ENCODE measurements around the gene YIF1A. TPM values are rescaled to one million over a fixed set of nuclear protein-coding genes. Genes with fewer than 3 reads are reported as not detected.

The YIF1A gene
- polyA plus RNA-seq, 3 donors = 50.0 to 81.1 (median 63.8) TPM

DNA sequence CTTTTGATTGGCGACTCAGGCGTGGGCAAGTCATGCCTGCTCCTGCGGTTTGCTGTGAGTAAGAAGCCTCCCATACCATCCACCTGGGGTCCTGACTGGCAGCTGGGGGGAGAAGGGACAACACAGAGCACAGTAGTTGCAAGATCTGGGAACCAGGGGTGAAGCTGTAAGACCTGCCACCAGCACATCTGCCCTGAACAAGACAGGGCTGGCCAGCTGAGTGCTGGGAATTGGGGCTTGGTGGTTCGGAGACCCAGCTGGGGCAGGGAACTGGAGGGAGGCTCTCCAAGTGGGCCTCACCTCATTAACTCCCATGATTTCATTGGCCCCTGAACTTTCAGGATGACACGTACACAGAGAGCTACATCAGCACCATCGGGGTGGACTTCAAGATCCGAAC lies 17.1 kb downstream of the YIF1A start:
- H3K79me2 ChIP-seq (ENCODE audit: insufficient read depth, low read length) = peaks cover 41% of the 10 kb centered on the region
- 95% methylated on average over 3 of the region's 7 CpGs for WGBS (ENCODE audit: insufficient coverage)
- H3K9ac ChIP-seq (ENCODE audit: insufficient read depth, low read length, poor library complexity, severe bottlenecking) = no peak overlapping the region
- peaks cover 49 to 60% of the 10 kb centered on the region in 2 donors for H3K36me3 ChIP-seq (replicated peaks in 1 of 2; ENCODE audit: control insufficient read depth in 1 of 2, insufficient read depth in 2 of 2, low read length in 2 of 2)
- Mint-ChIP-seq H3K36me3 (peaks cover 54 to 61% of the 10 kb centered on the region in 2 donors), H3K4me3 (no peak overlapping the region), H3K4me1 (peaks cover 32% of the 10 kb centered on the region), H3K27me3 (ENCODE audit: low read depth in 3 of 3) (peaks cover 3 to 4% (median 4%) of the 10 kb centered on the region in 3 donors), H3K9me3 (no peaks in the 10 kb centered on the region), H3K27ac (peak overlapping the region in 1 of 7 donors; percentile 84)
- no peak overlapping the region for H2AFZ ChIP-seq (ENCODE audit: insufficient read depth, low read depth, low read length, poor library complexity, severe bottlenecking)
- no peak overlapping the region for H3K27ac ChIP-seq (ENCODE audit: low read depth in 1 of 2, low read length in 2 of 2)
- H4K20me1 ChIP-seq (ENCODE audit: insufficient read depth, low read length) = peaks cover 80% of the 10 kb centered on the region
- intact Hi-C loops (cut with micrococcal nuclease) = no loop called here
- DNase-seq = no peak
- H3K27me3 ChIP-seq (ENCODE audit: control insufficient read depth in 2 of 2, insufficient read depth in 2 of 2, low read length in 2 of 2) = no peaks in the 10 kb centered on the region
- H3K4me1 ChIP-seq (ENCODE audit: control insufficient read depth in 1 of 2, insufficient read depth in 2 of 2, low read length in 2 of 2) = peaks cover 23 to 31% of the 10 kb centered on the region in 2 donors
- TF ChIP-seq, protein P1, sequence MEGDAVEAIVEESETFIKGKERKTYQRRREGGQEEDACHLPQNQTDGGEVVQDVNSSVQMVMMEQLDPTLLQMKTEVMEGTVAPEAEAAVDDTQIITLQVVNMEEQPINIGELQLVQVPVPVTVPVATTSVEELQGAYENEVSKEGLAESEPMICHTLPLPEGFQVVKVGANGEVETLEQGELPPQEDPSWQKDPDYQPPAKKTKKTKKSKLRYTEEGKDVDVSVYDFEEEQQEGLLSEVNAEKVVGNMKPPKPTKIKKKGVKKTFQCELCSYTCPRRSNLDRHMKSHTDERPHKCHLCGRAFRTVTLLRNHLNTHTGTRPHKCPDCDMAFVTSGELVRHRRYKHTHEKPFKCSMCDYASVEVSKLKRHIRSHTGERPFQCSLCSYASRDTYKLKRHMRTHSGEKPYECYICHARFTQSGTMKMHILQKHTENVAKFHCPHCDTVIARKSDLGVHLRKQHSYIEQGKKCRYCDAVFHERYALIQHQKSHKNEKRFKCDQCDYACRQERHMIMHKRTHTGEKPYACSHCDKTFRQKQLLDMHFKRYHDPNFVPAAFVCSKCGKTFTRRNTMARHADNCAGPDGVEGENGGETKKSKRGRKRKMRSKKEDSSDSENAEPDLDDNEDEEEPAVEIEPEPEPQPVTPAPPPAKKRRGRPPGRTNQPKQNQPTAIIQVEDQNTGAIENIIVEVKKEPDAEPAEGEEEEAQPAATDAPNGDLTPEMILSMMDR (IDR thresholded peaks at IDR 0.05) = no peak
- H3K4me2 ChIP-seq (replicated peaks; ENCODE audit: extremely low read depth, low read length, poor library complexity, severe bottlenecking) = no peak overlapping the region
- H3K9me3 ChIP-seq (replicated peaks in 1 of 2; ENCODE audit: control insufficient read depth in 1 of 2, insufficient read depth in 1 of 2, low read length in 2 of 2) = no peaks in the 10 kb centered on the region
- no peak overlapping the region for H3K4me3 ChIP-seq (replicated peaks in 1 of 3; ENCODE audit: low read depth in 2 of 3, low read length in 3 of 3)

DNA sequence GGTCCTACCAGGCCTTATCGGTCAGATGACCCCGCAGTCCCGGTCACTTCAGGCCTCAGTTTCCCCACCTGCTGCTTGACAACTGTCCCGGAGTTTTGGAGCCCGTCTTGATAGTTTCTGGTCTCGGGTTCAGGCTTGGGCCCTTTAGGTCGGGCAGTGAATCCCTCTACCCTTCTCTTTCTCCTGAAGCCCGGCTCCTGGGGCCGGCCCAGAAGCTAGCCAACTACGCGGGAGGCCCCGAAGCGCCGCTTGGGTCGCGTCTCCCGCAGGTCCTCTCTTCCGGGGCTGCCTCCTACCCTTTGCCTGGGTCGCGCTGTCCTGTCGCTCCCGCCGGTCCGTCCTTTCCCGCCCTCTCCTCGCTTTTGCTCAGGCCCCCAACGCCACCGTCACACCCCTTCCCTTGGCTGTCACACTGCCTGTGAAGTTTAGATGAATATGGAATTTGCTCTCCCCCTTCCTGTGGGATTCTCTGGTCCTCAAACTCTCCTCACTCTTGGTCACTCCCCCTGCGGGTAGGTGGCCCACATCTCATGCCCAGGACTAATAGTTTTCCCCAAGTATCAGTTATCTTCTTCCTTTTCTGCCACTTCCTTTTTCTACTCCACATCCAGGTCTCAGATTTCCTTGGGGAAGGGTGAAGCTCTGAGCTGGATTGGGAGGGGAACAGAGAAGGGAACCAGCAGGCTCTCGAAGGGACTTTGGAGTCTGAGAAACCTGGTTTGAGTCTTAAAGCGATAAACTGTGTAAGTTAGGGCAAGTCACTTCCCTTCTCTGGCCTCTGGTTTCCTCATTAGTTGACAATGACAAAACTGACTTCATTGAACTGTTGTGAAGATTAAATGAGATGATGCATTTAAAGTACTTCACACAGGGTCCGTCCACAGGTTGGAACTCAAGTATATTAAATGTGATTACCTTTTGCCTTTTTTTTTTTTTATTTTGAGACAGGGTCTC lies 19.7 kb downstream of the YIF1A start:
- no peaks in the 10 kb centered on the region for H3K27me3 ChIP-seq (ENCODE audit: control insufficient read depth in 2 of 2, insufficient read depth in 2 of 2, low read length in 2 of 2)
- no peaks in the 10 kb centered on the region for H3K9me3 ChIP-seq (replicated peaks in 1 of 2; ENCODE audit: control insufficient read depth in 1 of 2, insufficient read depth in 1 of 2, low read length in 2 of 2)
- peaks cover 56% of the 10 kb centered on the region for H4K20me1 ChIP-seq (ENCODE audit: insufficient read depth, low read length)
- H3K9ac ChIP-seq (ENCODE audit: insufficient read depth, low read length, poor library complexity, severe bottlenecking) = peak overlapping the region; percentile 86
- H2AFZ ChIP-seq (ENCODE audit: insufficient read depth, low read depth, low read length, poor library complexity, severe bottlenecking) = peak overlapping the region; percentile 83
- WGBS (ENCODE audit: insufficient coverage) = 0% methylated on average over 22 of the region's 32 CpGs
- H3K4me2 ChIP-seq (replicated peaks; ENCODE audit: extremely low read depth, low read length, poor library complexity, severe bottlenecking) = peak overlapping the region; percentile 97
- H3K79me2 ChIP-seq (ENCODE audit: insufficient read depth, low read length) = peaks cover 41% of the 10 kb centered on the region
- H3K27ac Mint-ChIP-seq = peak overlapping the region; percentile 90 to 99 (median 96)
- peak overlapping the region; percentile 80 to 99 (median 97) for H3K4me3 ChIP-seq (replicated peaks in 1 of 3; ENCODE audit: low read depth in 2 of 3, low read length in 3 of 3)
- TF ChIP-seq, protein P1 (IDR thresholded peaks at IDR 0.05) = peak; percentile 52
- no peaks in the 10 kb centered on the region for H3K9me3 Mint-ChIP-seq
- peak; percentile 24 to 54 (median 47) for DNase-seq
- peaks cover 0 to 3% (median 3%) of the 10 kb centered on the region in 3 donors for H3K27me3 Mint-ChIP-seq (ENCODE audit: low read depth in 3 of 3)
- peaks cover 27 to 37% of the 10 kb centered on the region in 2 donors for H3K36me3 ChIP-seq (replicated peaks in 1 of 2; ENCODE audit: control insufficient read depth in 1 of 2, insufficient read depth in 2 of 2, low read length in 2 of 2)
- peaks cover 33% of the 10 kb centered on the region for H3K4me1 Mint-ChIP-seq
- H3K4me3 Mint-ChIP-seq = peak overlapping the region; percentile 93 to 98
- H3K36me3 Mint-ChIP-seq = peaks cover 31 to 35% of the 10 kb centered on the region in 2 donors
- peak overlapping the region; percentile 82 to 85 for H3K27ac ChIP-seq (ENCODE audit: low read depth in 1 of 2, low read length in 2 of 2)
- H3K4me1 ChIP-seq (ENCODE audit: control insufficient read depth in 1 of 2, insufficient read depth in 2 of 2, low read length in 2 of 2) = peaks cover 26 to 35% of the 10 kb centered on the region in 2 donors
- intact Hi-C loops (cut with micrococcal nuclease) = loop anchor here in 1 of 2 donors (2.0 kb wide), 1 partner anchor 20 kb away; the partner anchor contains the start of gene YIF1A
